ENCODE data around the gene SHISA8.

Gene SHISA8

GRCh38 chr22:41862530-41863266 is 52.2 kb downstream of the SHISA8 start:
- DNase-seq (ENCODE audit: extremely low read depth in 1 of 2, low read depth in 1 of 2): peak in 1 of 2 donors; percentile 59

DNA sequence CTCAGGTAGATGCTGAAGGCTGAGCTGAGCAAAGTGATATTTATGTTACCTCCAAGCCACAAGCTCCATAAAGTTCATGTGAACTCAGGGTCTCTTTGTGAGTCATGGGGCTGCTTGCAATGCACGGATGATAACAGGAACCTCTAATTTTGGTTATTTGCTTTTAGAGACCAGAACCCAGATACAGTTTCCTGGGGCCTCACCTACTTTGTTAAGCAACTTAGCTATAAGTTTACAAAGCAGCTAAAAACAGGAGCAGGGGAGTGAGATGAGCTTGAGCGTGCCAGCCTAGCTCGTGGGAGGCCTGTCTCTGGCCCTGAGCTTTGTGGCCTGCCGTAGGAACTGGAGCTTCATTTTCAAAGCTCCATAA is 52.7 kb downstream of the SHISA8 start:
- peak in 1 of 2 donors; percentile 53 for DNase-seq (ENCODE audit: extremely low read depth in 1 of 2, low read depth in 1 of 2)
